Kidney epithelial cell (primary cell): ENCODE measurements around the gene FLNB. TPM values are rescaled to one million over a fixed set of nuclear protein-coding genes. Genes with fewer than 3 reads are reported as not detected.

Experiments used
- DNase-seq: peaks from one replicate; pipeline ENCODE4 v3.0.0-alpha.2; 2010; ENCODE audit warnings: low read depth
- H3K27me3 ChIP-seq: 2 replicates; pipeline ENCODE4 v1.6.0; 2011; ENCODE audit warnings: low read length; ENCODE audit not compliant: control insufficient read depth, insufficient read depth
- H3K36me3 ChIP-seq: 2 replicates; pipeline ENCODE4 v1.5.1; 2011; ENCODE audit warnings: low read length; ENCODE audit not compliant: control insufficient read depth, insufficient read depth
- H3K4me3 ChIP-seq: 2 replicates; pipeline ENCODE4 v1.5.1; 2011; ENCODE audit warnings: low read depth, mild to moderate bottlenecking, control low read depth, low read length
- total RNA-seq: library from RNA; depleted of rRNA; stranded (reverse); fragments of >200 nt; gene quantifications from 2 replicates; pipeline ENCODE4 v1.2.3, GENCODE V29; 2015
- TF ChIP-seq, protein P1 (sequence below): IDR thresholded peaks from 2 replicates; pipeline ENCODE4 v1.5.1; 2011; ENCODE audit warnings: mild to moderate bottlenecking, moderate library complexity, low read length, control low read depth, inconsistent platforms; ENCODE audit not compliant: insufficient read depth, poor library complexity, severe bottlenecking

The FLNB gene
- total RNA-seq, 1 donor from 2014 or later: 536 TPM

DNA sequence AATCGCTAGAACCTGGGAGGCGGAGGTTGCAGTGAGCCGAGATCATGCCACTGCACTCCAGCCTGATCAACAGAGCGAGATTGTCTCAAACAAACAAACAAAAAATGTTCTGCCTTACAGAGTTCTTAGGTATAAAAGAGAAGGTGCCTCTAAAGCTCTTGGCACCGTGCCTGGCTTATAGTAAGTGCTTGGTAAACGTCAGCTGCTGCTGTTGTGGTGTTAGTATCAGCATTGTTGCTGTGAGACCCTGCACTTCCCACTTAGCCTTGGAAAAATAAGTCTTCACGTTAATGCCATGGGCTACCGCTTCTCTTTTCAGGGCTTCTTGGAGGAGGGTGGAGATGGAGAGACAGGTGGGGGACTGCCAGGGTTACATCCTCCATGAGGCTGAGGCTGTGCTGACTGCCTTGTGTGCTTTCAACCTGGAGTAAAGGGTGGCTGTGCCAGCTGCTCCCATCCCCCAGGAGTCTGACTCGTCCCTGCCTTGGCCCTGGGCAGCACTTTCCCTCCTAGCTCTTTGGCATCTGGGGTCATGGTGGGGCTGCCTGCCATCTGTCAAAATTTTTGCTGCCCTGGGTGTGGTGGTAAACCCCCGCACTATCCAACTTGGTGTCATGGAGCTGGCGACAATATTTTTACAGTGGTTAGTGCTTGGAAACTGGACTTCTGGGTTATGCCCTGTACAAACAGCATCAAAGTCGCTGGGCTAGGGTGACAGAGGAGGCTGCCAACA lies 17.8 kb downstream of the FLNB start:
- Histone ChIP-seq H3K27me3 (no peaks in the 10 kb centered on the region), H3K4me3 (no peak overlapping the region), H3K36me3 (no peaks in the 10 kb centered on the region)
- TF ChIP-seq, protein P1, sequence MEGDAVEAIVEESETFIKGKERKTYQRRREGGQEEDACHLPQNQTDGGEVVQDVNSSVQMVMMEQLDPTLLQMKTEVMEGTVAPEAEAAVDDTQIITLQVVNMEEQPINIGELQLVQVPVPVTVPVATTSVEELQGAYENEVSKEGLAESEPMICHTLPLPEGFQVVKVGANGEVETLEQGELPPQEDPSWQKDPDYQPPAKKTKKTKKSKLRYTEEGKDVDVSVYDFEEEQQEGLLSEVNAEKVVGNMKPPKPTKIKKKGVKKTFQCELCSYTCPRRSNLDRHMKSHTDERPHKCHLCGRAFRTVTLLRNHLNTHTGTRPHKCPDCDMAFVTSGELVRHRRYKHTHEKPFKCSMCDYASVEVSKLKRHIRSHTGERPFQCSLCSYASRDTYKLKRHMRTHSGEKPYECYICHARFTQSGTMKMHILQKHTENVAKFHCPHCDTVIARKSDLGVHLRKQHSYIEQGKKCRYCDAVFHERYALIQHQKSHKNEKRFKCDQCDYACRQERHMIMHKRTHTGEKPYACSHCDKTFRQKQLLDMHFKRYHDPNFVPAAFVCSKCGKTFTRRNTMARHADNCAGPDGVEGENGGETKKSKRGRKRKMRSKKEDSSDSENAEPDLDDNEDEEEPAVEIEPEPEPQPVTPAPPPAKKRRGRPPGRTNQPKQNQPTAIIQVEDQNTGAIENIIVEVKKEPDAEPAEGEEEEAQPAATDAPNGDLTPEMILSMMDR: no peak
- no peak for DNase-seq

GRCh38 chr3:58026598-58026997 lies 18.4 kb downstream of the FLNB start:
- H3K27me3 ChIP-seq: no peaks in the 10 kb centered on the region
- no peak overlapping the region for H3K4me3 ChIP-seq
- TF ChIP-seq, protein P1: no peak
- no peaks in the 10 kb centered on the region for H3K36me3 ChIP-seq
- DNase-seq: no peak

- TF ChIP-seq, protein P1: no peak
- Histone ChIP-seq H3K4me3 (no peak overlapping the region), H3K36me3 (no peaks in the 10 kb centered on the region), H3K27me3 (no peaks in the 10 kb centered on the region)
- DNase-seq: no peak
Measured at GRCh38 chr3:58027704-58028317, 19.6 kb downstream of the FLNB start.

GRCh38 chr3:58028902-58029301 lies 20.7 kb downstream of the FLNB start:
- no peak for DNase-seq
- no peaks in the 10 kb centered on the region for H3K27me3 ChIP-seq
- H3K36me3 ChIP-seq: no peaks in the 10 kb centered on the region
- TF ChIP-seq, protein P1: no peak
- no peak overlapping the region for H3K4me3 ChIP-seq

- no peaks in the 10 kb centered on the region for H3K36me3 ChIP-seq
- no peaks in the 10 kb centered on the region for H3K27me3 ChIP-seq
- TF ChIP-seq, protein P1: no peak
- no peak for DNase-seq
- H3K4me3 ChIP-seq: no peak overlapping the region
Measured at GRCh38 chr3:58029842-58030584, 21.8 kb downstream of the FLNB start.
